GM20000 (cell line): ENCODE results near the gene ZMIZ2.
"Not testable (repeated sequence)": the region's sequence is repeated elsewhere in the genome, so short reads cannot be mapped to it uniquely, and the experiment has no call there.

ENCODE experiments used
- DNase-seq: peaks from one replicate; pipeline ENCODE4 v3.0.0; 2012; ENCODE audit warnings: low spot score
- CTCF ChIP-seq: IDR thresholded peaks from 2 replicates; pipeline ENCODE4 v1.5.1; 2012; ENCODE audit warnings: mild to moderate bottlenecking, control low read depth; ENCODE audit errors: extremely low read depth, missing control alignments

ZMIZ2 gene

GRCh38 chr7:44783407-44783806, 34.8 kb downstream of the ZMIZ2 start:
- no peak for DNase-seq

GRCh38 chr7:44784364-44784763, 35.7 kb downstream of the ZMIZ2 start:
- DNase-seq = no peak
- no peak for TF ChIP-seq CTCF

More at GRCh38 chr7:44783407-44783806, 34.8 kb downstream of the ZMIZ2 start:
- no peak for TF ChIP-seq CTCF

- not testable (repeated sequence) for DNase-seq
Measured at GRCh38 chr7:44785218-44785617, 36.6 kb downstream of the ZMIZ2 start.

GRCh38 chr7:44787041-44787440, 38.4 kb downstream of the ZMIZ2 start:
- peak; percentile 65 for DNase-seq
- no peak for TF ChIP-seq CTCF

- TF ChIP-seq CTCF = no peak
- no peak for DNase-seq
Measured at GRCh38 chr7:44787762-44788161, 39.1 kb downstream of the ZMIZ2 start.

GRCh38 chr7:44789990-44790389, 41.3 kb downstream of the ZMIZ2 start:
- no peak for DNase-seq
- no peak for TF ChIP-seq CTCF

GRCh38 chr7:44791278-44792219, 42.9 kb downstream of the ZMIZ2 start:
- TF ChIP-seq CTCF = no peak
- DNase-seq = no peak

GRCh38 chr7:44793919-44794318, 45.3 kb downstream of the ZMIZ2 start:
- no peak for DNase-seq

More at GRCh38 chr7:44793919-44794318, 45.3 kb downstream of the ZMIZ2 start:
- TF ChIP-seq CTCF = no peak
